ENCODE results near the gene PCDHA13. TPM values are rescaled to one million over a fixed set of nuclear protein-coding genes. Genes with fewer than 3 reads are reported as not detected.

The PCDHA13 gene
- total RNA-seq, 1 donor from 2014 or later, result not detected

DNA sequence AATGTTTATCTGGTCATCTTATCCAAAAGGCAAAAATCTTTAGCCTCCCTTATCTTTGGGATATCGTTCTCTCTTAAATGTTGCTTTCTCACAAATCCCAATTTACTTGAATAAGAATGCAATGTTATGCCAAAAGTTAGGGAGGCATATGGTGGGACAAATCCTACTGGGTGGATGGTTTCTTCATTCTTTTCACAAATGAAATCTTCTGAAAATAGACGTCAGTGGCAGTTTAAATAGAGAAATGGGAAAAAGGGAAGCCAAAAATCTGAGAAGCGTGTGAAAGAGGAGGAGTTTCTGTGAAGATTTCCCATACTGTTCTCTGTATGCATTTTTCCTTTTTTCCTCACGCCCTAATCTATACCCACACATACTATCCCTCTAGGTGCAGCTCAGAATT, 41.7 kb downstream of the PCDHA13 start:
- no peak for DNase-seq (ENCODE audit: extremely low spot score in 2 of 2)
- Histone ChIP-seq H3K9me3 (no peaks in the 10 kb centered on the region), H3K4me1 (peaks cover 20% of the 10 kb centered on the region), H3K27me3 (no peaks in the 10 kb centered on the region), H3K4me3 (no peak overlapping the region), H3K27ac (no peak overlapping the region), H3K36me3 (no peaks in the 10 kb centered on the region)
- TF ChIP-seq POLR2AphosphoS5 (IDR thresholded peaks at IDR 0.05; ENCODE audit: insufficient read depth in 1 of 2, low read depth in 1 of 2) (no peak), POLR2A (IDR thresholded peaks at IDR 0.05) (no peak)
- TF ChIP-seq, protein P1, sequence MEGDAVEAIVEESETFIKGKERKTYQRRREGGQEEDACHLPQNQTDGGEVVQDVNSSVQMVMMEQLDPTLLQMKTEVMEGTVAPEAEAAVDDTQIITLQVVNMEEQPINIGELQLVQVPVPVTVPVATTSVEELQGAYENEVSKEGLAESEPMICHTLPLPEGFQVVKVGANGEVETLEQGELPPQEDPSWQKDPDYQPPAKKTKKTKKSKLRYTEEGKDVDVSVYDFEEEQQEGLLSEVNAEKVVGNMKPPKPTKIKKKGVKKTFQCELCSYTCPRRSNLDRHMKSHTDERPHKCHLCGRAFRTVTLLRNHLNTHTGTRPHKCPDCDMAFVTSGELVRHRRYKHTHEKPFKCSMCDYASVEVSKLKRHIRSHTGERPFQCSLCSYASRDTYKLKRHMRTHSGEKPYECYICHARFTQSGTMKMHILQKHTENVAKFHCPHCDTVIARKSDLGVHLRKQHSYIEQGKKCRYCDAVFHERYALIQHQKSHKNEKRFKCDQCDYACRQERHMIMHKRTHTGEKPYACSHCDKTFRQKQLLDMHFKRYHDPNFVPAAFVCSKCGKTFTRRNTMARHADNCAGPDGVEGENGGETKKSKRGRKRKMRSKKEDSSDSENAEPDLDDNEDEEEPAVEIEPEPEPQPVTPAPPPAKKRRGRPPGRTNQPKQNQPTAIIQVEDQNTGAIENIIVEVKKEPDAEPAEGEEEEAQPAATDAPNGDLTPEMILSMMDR (IDR thresholded peaks at IDR 0.05), result no peak
- intact Hi-C loops (cut with DNase I), result no loop called here

DNA sequence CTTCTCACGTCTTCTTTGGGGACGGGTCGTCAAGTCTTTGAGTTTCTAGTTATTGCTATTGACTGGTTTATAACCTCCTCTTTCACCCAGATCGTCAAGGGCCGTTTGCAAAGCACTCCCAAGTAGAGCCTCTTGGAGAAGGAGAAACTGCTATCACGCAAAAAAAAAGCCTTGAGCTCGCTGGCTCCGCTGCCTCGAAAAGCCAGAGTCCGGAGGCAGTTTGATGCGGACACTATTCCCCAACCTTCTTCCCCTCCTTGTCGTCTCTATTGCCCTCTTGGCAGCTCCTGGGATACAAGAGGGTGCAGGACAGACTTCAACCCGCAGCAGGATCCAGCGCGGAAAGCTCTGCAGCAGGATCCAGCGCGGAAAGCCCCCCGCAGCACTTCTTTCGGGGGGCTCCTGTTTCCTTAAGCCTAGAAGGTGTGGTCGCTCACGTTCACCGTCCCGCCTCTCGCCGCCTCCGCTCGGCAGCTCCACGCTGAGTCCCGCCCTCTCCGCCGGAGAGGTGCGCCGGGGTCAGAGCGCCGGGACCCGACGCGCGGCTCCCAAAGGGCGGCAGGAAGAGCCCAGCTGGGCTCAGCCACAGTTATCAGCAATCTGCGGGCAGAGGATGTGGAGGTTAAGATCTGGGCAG, 44.0 kb downstream of the PCDHA13 start, which contains the start of gene PCDHAC1:
TSS of gene PCDHAC1 (plus strand) at position 494 of the 637 bp plus-strand sequence. CDS start 594 bp downstream, outside the sequence.
- intact Hi-C loops (cut with DNase I), result no loop called here
- H3K27ac ChIP-seq, result peak within 1 kb of the TSS; percentile 5
- TF ChIP-seq, protein P1 (IDR thresholded peaks at IDR 0.05), result no peak
- TF ChIP-seq POLR2AphosphoS5 (IDR thresholded peaks at IDR 0.05; ENCODE audit: insufficient read depth in 1 of 2, low read depth in 1 of 2), result no peak
- no peak for TF ChIP-seq POLR2A (IDR thresholded peaks at IDR 0.05)
- H3K4me3 ChIP-seq, result peak within 1 kb of the TSS; percentile 45 to 47
- peaks cover 20% of the 10 kb centered on the region for H3K4me1 ChIP-seq
- H3K36me3 ChIP-seq, result no peaks in the 10 kb centered on the region
- H3K27me3 ChIP-seq, result no peaks in the 10 kb centered on the region
- no peak for DNase-seq (ENCODE audit: extremely low spot score in 2 of 2)
- no peaks in the 10 kb centered on the region for H3K9me3 ChIP-seq

DNA sequence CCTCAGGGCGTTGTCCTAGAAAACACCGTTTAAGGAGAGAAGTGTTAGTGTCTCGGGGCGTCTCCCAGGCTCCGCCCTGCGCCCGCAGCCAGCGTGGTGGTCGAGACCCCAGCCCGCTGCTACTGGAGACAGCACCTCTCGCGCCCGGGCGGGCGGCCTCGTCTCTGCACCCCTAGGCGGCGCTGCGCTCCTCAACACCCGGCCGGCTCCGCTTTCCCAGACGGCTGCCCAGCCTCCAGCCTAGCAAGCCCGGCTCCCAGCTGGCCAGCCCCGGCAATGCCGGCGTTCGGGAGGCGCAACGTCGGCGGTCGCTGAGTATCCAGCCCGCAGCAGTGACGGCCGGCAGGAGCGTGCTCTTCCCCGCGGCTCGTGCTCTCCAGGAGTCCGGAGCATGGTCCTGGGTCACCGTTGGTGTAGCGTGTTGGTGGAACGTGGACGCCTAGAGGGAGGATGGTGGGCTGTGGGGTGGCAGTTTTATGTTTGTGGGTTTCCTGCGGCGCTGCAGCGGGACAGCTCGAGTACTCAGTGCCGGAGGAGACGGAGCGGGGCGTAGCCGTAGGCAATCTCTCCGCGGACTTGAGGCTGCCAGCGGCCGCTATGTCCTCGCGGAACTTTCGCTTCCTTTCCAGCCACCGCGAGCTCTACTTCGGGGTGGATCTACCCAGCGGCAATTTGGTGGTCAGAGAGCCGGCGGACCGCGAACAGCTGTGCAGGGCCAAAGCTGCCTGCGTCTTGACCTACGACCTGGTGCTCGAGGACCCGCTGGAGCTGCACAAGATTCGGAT, 44.7 kb downstream of the PCDHA13 start:
- peak overlapping the region; percentile 5 for H3K27ac ChIP-seq
- no peaks in the 10 kb centered on the region for H3K36me3 ChIP-seq
- TF ChIP-seq, protein P1 (IDR thresholded peaks at IDR 0.05), result peak; percentile 8 to 77 (median 39)
- TF ChIP-seq POLR2A (IDR thresholded peaks at IDR 0.05), result no peak
- H3K27me3 ChIP-seq, result no peaks in the 10 kb centered on the region
- no peaks in the 10 kb centered on the region for H3K9me3 ChIP-seq
- H3K4me1 ChIP-seq, result peaks cover 20% of the 10 kb centered on the region
- H3K4me3 ChIP-seq, result peak overlapping the region; percentile 45 to 47
- DNase-seq (ENCODE audit: extremely low spot score in 2 of 2), result no peak
- intact Hi-C loops (cut with DNase I), result no loop called here

DNA sequence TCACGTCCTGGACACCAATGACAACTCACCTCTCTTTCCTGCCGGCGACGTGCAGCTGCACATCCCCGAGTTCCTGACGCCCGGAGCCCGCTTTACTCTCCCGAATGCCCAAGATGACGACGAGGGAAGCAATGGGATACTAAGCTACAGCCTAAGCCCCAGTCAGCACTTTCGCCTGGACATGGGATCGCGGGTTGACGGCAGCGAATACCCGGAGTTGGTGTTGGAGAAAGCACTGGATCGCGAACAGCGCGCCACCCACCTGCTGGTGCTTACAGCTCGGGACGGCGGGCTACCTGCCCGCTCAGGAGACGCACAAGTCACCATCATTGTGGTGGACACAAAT, 45.3 kb downstream of the PCDHA13 start:
- DNase-seq (ENCODE audit: extremely low spot score in 2 of 2), result no peak
- no peaks in the 10 kb centered on the region for H3K27me3 ChIP-seq
- no peaks in the 10 kb centered on the region for H3K9me3 ChIP-seq
- H3K27ac ChIP-seq, result no peak overlapping the region
- no peaks in the 10 kb centered on the region for H3K36me3 ChIP-seq
- intact Hi-C loops (cut with DNase I), result no loop called here
- peak overlapping the region; percentile 45 to 47 for H3K4me3 ChIP-seq
- peaks cover 20% of the 10 kb centered on the region for H3K4me1 ChIP-seq
- TF ChIP-seq, protein P1 (IDR thresholded peaks at IDR 0.05), result no peak
- no peak for TF ChIP-seq POLR2A (IDR thresholded peaks at IDR 0.05)
- no peak for TF ChIP-seq POLR2AphosphoS5 (IDR thresholded peaks at IDR 0.05; ENCODE audit: insufficient read depth in 1 of 2, low read depth in 1 of 2)

Other genes starting within 250 kb of the PCDHA13 start
- 48.4 TPM for gene CD14, start 248.9 kb upstream of the PCDHA13 start, total RNA-seq
- gene TMCO6, start 242.7 kb upstream of the PCDHA13 start, total RNA-seq, result 16.5 TPM
- 61.6 TPM for gene NDUFA2, start 234.5 kb upstream of the PCDHA13 start, total RNA-seq
- gene IK, start 234.3 kb upstream of the PCDHA13 start, total RNA-seq, result 64.3 TPM
- 19.9 TPM for gene WDR55, start 217.2 kb upstream of the PCDHA13 start, total RNA-seq
- gene DND1, start 208.5 kb upstream of the PCDHA13 start, total RNA-seq, result 2.9 TPM
- gene HARS1, start 190.8 kb upstream of the PCDHA13 start, total RNA-seq, result 54.8 TPM
- gene HARS2, start 190.7 kb upstream of the PCDHA13 start, total RNA-seq, result 46.2 TPM
- 22.6 TPM for gene ZMAT2, start 181.7 kb upstream of the PCDHA13 start, total RNA-seq
- gene PCDHA1, start 96.0 kb upstream of the PCDHA13 start, total RNA-seq, result not detected
- gene PCDHA2, start 87.3 kb upstream of the PCDHA13 start, total RNA-seq, result not detected
- 0.74 TPM for gene PCDHA3, start 81.1 kb upstream of the PCDHA13 start, total RNA-seq
- gene PCDHA4, start 75.1 kb upstream of the PCDHA13 start, total RNA-seq, result 2.0 TPM
- gene PCDHA5, start 60.5 kb upstream of the PCDHA13 start, total RNA-seq, result 0.25 TPM
- 1.2 TPM for gene PCDHA6, start 54.2 kb upstream of the PCDHA13 start, total RNA-seq
- 0.49 TPM for gene PCDHA7, start 47.9 kb upstream of the PCDHA13 start, total RNA-seq
- gene PCDHA8, start 40.9 kb upstream of the PCDHA13 start, total RNA-seq, result 0.49 TPM
- 0.25 TPM for gene PCDHA9, start 33.7 kb upstream of the PCDHA13 start, total RNA-seq
- gene PCDHA10, start 26.2 kb upstream of the PCDHA13 start, total RNA-seq, result 0.25 TPM
- not detected for gene PCDHA11, start 13.2 kb upstream of the PCDHA13 start, total RNA-seq
- gene PCDHA12, start 6.8 kb upstream of the PCDHA13 start, total RNA-seq, result 0.25 TPM
- 0.49 TPM for gene PCDHAC1, start 44.2 kb downstream of the PCDHA13 start, total RNA-seq
- 3.9 TPM for gene PCDHAC2, start 84.4 kb downstream of the PCDHA13 start, total RNA-seq
- not detected for gene PCDHB1, start 169.2 kb downstream of the PCDHA13 start, total RNA-seq
- gene PCDHB2, start 212.5 kb downstream of the PCDHA13 start, total RNA-seq, result 3.4 TPM
- gene PCDHB3, start 218.3 kb downstream of the PCDHA13 start, total RNA-seq, result 2.0 TPM
- gene PCDHB4, start 239.7 kb downstream of the PCDHA13 start, total RNA-seq, result 8.3 TPM

Measured in vagina (tissue), 2 donors.